OCI-LY3 (cell line): Measurements from ENCODE around the gene HELLS.

Source experiments
- EZH2phosphoT487 ChIP-seq: fragments of 200-600 bp; shearing (Covaris generic); IDR thresholded peaks from 2 replicates; pipeline ENCODE4 v1.6.1; 2018; ENCODE audit warnings: antibody characterized with exemption, mixed run types, low read depth
- TF ChIP-seq, protein P1 (sequence below): fragments of 200-600, 300-600 bp; sonication (generic); IDR thresholded peaks from 2 replicates; pipeline ENCODE4 v1.5.1; 2014; ENCODE audit warnings: antibody characterized with exemption, low read length, low read depth

GRCh38 chr10:94546901-94547185, 1.3 kb downstream of the HELLS start:
- TF ChIP-seq, protein P1, sequence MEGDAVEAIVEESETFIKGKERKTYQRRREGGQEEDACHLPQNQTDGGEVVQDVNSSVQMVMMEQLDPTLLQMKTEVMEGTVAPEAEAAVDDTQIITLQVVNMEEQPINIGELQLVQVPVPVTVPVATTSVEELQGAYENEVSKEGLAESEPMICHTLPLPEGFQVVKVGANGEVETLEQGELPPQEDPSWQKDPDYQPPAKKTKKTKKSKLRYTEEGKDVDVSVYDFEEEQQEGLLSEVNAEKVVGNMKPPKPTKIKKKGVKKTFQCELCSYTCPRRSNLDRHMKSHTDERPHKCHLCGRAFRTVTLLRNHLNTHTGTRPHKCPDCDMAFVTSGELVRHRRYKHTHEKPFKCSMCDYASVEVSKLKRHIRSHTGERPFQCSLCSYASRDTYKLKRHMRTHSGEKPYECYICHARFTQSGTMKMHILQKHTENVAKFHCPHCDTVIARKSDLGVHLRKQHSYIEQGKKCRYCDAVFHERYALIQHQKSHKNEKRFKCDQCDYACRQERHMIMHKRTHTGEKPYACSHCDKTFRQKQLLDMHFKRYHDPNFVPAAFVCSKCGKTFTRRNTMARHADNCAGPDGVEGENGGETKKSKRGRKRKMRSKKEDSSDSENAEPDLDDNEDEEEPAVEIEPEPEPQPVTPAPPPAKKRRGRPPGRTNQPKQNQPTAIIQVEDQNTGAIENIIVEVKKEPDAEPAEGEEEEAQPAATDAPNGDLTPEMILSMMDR: no peak
- no peak for TF ChIP-seq EZH2phosphoT487
